HT1080 (cell line): ENCODE data around the gene GTF3C1. TPM values are rescaled to one million over a fixed set of nuclear protein-coding genes. Genes with fewer than 3 reads are reported as not detected.

Experiments
- DNase-seq: peaks from one replicate; pipeline ENCODE4 v3.0.0-alpha.2; 2015; ENCODE audit warnings: low read depth
- total RNA-seq: library from RNA; depleted of rRNA; stranded (reverse); fragments of >200 nt; shearing (Covaris generic); gene quantifications from 2 replicates; pipeline ENCODE4 v1.2.3, GENCODE V29; 2014

GTF3C1 gene
- total RNA-seq, 1 experiment from 2014 or later, result 65.0 TPM

GRCh38 chr16:27568077-27568476 lies 18.4 kb upstream of the GTF3C1 start:
- DNase-seq, result no peak

- no peak for DNase-seq
Observed at GRCh38 chr16:27566417-27566816, 16.7 kb upstream of the GTF3C1 start.

GRCh38 chr16:27564224-27564623 lies 14.5 kb upstream of the GTF3C1 start:
- no peak for DNase-seq

GRCh38 chr16:27561216-27561615 lies 11.5 kb upstream of the GTF3C1 start:
- no peak for DNase-seq

GRCh38 chr16:27558932-27559331 lies 9.2 kb upstream of the GTF3C1 start:
- no peak for DNase-seq

GRCh38 chr16:27558434-27558833 lies 8.7 kb upstream of the GTF3C1 start:
- DNase-seq, result no peak

- DNase-seq, result no peak
Observed at GRCh38 chr16:27556471-27556870, 6.8 kb upstream of the GTF3C1 start.

- DNase-seq, result no peak
Observed at GRCh38 chr16:27551036-27551435, 1.3 kb upstream of the GTF3C1 start.

GRCh38 chr16:27550582-27550920 lies 838 bp upstream of the GTF3C1 start:
- DNase-seq, result no peak

GRCh38 chr16:27549464-27549745 lies 308 bp downstream of the GTF3C1 start:
- DNase-seq, result no peak

GRCh38 chr16:27547851-27548250 lies 1.9 kb downstream of the GTF3C1 start:
- DNase-seq, result no peak

GRCh38 chr16:27547134-27547533 lies 2.6 kb downstream of the GTF3C1 start:
- DNase-seq, result peak; percentile 26

GRCh38 chr16:27544671-27545070 lies 5.0 kb downstream of the GTF3C1 start:
- DNase-seq, result no peak

- no peak for DNase-seq
Observed at GRCh38 chr16:27543801-27544200, 5.9 kb downstream of the GTF3C1 start.

GRCh38 chr16:27539636-27540035 lies 10.1 kb downstream of the GTF3C1 start:
- no peak for DNase-seq

GRCh38 chr16:27539120-27539519 lies 10.6 kb downstream of the GTF3C1 start:
- DNase-seq, result no peak

- no peak for DNase-seq
Observed at GRCh38 chr16:27538528-27538927, 11.2 kb downstream of the GTF3C1 start.

GRCh38 chr16:27534256-27534655 lies 15.5 kb downstream of the GTF3C1 start:
- DNase-seq, result no peak

GRCh38 chr16:27531826-27532800 lies 17.6 kb downstream of the GTF3C1 start:
- DNase-seq, result no peak

GRCh38 chr16:27531186-27531585 lies 18.5 kb downstream of the GTF3C1 start:
- DNase-seq, result no peak

- DNase-seq, result peak; percentile 83
Observed at GRCh38 chr16:27529962-27530361, 19.8 kb downstream of the GTF3C1 start.

GRCh38 chr16:27528294-27528693 lies 21.4 kb downstream of the GTF3C1 start:
- no peak for DNase-seq

- DNase-seq, result no peak
Observed at GRCh38 chr16:27526180-27526579, 23.5 kb downstream of the GTF3C1 start.
